Body of pancreas (tissue), 4 donors: ENCODE data around the gene ZNF770.
A peak's percentile ranks its signal among the peaks of the same experiment; 100 is the strongest.

ENCODE experiments used
- POLR2A ChIP-seq, 3 donors: fragments of 450-650 bp; IDR thresholded peaks; one replicate each; pipeline ENCODE4 v1.6.1; 2016; ENCODE audit warnings: antibody characterized with exemption in 3 of 3, mild to moderate bottlenecking in 2 of 3
- TF ChIP-seq, protein P1 (sequence below), 7 experiments: fragments of 450-650 bp in 4 of 7; fragments of 200-600 bp in 3 of 7; sonication (generic) in 3 of 7; IDR thresholded peaks; one replicate each; pipeline ENCODE4 v1.5.1; 2016 to 2019; ENCODE audit warnings: antibody characterized with exemption in 7 of 7

DNA sequence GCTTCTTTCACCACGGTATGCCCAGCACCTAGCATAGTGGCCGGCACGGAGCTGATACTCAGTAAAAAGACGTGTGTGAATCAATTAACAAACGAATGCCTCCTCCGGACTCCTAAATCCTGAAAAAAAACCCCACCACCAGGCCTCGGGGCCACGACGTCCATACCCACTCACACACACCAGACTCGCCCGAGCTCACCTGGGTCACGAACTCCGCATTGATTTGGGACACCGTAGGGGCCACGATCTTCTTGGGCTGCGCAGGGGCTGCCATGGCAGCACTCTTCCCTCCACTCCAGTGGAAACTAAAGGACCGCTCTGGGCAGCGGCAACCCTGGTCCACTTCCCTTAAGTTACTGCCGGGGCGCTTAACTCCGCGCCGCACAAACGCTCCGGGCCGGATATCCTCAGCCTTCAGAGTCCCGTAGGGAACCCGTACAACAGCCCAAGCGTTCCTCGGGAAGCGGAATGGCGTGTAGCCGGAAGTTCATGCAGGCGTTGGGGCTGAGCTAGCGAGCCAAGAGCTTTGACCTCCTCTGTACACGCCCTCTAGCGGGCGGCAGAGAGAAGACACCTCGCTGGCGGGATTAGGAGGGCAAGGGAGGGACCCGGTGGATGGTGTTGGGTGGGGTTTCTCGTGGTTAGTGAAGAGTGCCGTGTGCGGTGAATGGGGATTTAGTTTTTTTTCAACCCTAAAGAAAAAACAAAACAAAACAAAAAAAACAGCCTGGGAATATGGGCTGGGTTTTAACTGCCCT, 18.6 kb downstream of the ZNF770 start, which contains the start of gene AQR:
- TF ChIP-seq, protein P1, sequence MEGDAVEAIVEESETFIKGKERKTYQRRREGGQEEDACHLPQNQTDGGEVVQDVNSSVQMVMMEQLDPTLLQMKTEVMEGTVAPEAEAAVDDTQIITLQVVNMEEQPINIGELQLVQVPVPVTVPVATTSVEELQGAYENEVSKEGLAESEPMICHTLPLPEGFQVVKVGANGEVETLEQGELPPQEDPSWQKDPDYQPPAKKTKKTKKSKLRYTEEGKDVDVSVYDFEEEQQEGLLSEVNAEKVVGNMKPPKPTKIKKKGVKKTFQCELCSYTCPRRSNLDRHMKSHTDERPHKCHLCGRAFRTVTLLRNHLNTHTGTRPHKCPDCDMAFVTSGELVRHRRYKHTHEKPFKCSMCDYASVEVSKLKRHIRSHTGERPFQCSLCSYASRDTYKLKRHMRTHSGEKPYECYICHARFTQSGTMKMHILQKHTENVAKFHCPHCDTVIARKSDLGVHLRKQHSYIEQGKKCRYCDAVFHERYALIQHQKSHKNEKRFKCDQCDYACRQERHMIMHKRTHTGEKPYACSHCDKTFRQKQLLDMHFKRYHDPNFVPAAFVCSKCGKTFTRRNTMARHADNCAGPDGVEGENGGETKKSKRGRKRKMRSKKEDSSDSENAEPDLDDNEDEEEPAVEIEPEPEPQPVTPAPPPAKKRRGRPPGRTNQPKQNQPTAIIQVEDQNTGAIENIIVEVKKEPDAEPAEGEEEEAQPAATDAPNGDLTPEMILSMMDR (IDR thresholded peaks at IDR 0.05), result peak; percentile 50 to 99 (median 94)
- peak; percentile 71 to 95 (median 89) for TF ChIP-seq POLR2A (IDR thresholded peaks at IDR 0.05)
